ENCODE measurements around the gene ANKRD37. TPM values are rescaled to one million over a fixed set of nuclear protein-coding genes. Genes with fewer than 3 reads are reported as not detected.

ANKRD37 gene
- total RNA-seq, 4 donors from 2014 or later: 2.0 to 10.0 (median 7.1) TPM

GRCh38 chr4:185374027-185374426 is 22.6 kb upstream of the ANKRD37 start:
- H3K9me3 ChIP-seq: no peaks in the 10 kb centered on the region
- no peaks in the 10 kb centered on the region for H3K4me1 ChIP-seq
- intact Hi-C loops (cut with DNase I; ENCODE audit: low total_unique reads): no loop called here
- H3K27ac ChIP-seq: no peak overlapping the region
- DNase-seq: no peak
- in situ Hi-C loops (cut with MboI; ENCODE audit: low pct_ligation_motif_present in 1 of 4, low pct_unique_long_range_greater_than_20kb in 1 of 4, low sequenced_read_pairs in 3 of 4): no loop called here
- no peak overlapping the region for H3K4me3 ChIP-seq
- no peaks in the 10 kb centered on the region for H3K36me3 ChIP-seq
- H3K27me3 ChIP-seq: no peaks in the 10 kb centered on the region
- TF ChIP-seq POLR2AphosphoS5 (IDR thresholded peaks at IDR 0.05) (no peak), POLR2A (IDR thresholded peaks at IDR 0.05) (no peak), EP300 (IDR thresholded peaks at IDR 0.05; ENCODE audit: low read depth) (no peak)
- TF ChIP-seq, protein P1, sequence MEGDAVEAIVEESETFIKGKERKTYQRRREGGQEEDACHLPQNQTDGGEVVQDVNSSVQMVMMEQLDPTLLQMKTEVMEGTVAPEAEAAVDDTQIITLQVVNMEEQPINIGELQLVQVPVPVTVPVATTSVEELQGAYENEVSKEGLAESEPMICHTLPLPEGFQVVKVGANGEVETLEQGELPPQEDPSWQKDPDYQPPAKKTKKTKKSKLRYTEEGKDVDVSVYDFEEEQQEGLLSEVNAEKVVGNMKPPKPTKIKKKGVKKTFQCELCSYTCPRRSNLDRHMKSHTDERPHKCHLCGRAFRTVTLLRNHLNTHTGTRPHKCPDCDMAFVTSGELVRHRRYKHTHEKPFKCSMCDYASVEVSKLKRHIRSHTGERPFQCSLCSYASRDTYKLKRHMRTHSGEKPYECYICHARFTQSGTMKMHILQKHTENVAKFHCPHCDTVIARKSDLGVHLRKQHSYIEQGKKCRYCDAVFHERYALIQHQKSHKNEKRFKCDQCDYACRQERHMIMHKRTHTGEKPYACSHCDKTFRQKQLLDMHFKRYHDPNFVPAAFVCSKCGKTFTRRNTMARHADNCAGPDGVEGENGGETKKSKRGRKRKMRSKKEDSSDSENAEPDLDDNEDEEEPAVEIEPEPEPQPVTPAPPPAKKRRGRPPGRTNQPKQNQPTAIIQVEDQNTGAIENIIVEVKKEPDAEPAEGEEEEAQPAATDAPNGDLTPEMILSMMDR (IDR thresholded peaks at IDR 0.05): no peak
- 81 to 92% methylated on average over 7 of the region's 7 CpGs for WGBS, 2 donors (ENCODE audit: low coverage in 1 of 2)

- no peaks in the 10 kb centered on the region for H3K4me1 ChIP-seq
- no peaks in the 10 kb centered on the region for H3K36me3 ChIP-seq
- no peak overlapping the region for H3K4me3 ChIP-seq
- no peak for DNase-seq
- no peak overlapping the region for H3K27ac ChIP-seq
- TF ChIP-seq POLR2AphosphoS5 (IDR thresholded peaks at IDR 0.05): no peak
- no peak for TF ChIP-seq POLR2A (IDR thresholded peaks at IDR 0.05)
- TF ChIP-seq EP300 (IDR thresholded peaks at IDR 0.05; ENCODE audit: low read depth): no peak
- TF ChIP-seq, protein P1 (IDR thresholded peaks at IDR 0.05): no peak
- no peaks in the 10 kb centered on the region for H3K9me3 ChIP-seq
- H3K27me3 ChIP-seq: no peaks in the 10 kb centered on the region
- intact Hi-C loops (cut with DNase I; ENCODE audit: low total_unique reads) (no loop called here), in situ Hi-C loops (cut with MboI; ENCODE audit: low pct_ligation_motif_present in 1 of 4, low pct_unique_long_range_greater_than_20kb in 1 of 4, low sequenced_read_pairs in 3 of 4) (no loop called here)
- WGBS, 2 donors (ENCODE audit: low coverage in 1 of 2): 77 to 92% methylated on average over 6 of the region's 6 CpGs
Observed at GRCh38 chr4:185374573-185374972, 22.1 kb upstream of the ANKRD37 start.

- no peak overlapping the region for H3K4me3 ChIP-seq
- intact Hi-C loops (cut with DNase I; ENCODE audit: low total_unique reads) (no loop called here), in situ Hi-C loops (cut with MboI; ENCODE audit: low pct_ligation_motif_present in 1 of 4, low pct_unique_long_range_greater_than_20kb in 1 of 4, low sequenced_read_pairs in 3 of 4) (no loop called here)
- no peak for DNase-seq
- H3K27ac ChIP-seq: no peak overlapping the region
- TF ChIP-seq, protein P1 (IDR thresholded peaks at IDR 0.05): no peak
- TF ChIP-seq EP300 (IDR thresholded peaks at IDR 0.05; ENCODE audit: low read depth): no peak
- no peak for TF ChIP-seq POLR2AphosphoS5 (IDR thresholded peaks at IDR 0.05)
- TF ChIP-seq POLR2A (IDR thresholded peaks at IDR 0.05): no peak
- H3K4me1 ChIP-seq: peaks cover 0 to under 1% (median 0%) of the 10 kb centered on the region in 4 donors
- 80 to 92% methylated on average over 6 of the region's 6 CpGs for WGBS, 2 donors (ENCODE audit: low coverage in 1 of 2)
- H3K9me3 ChIP-seq: no peaks in the 10 kb centered on the region
- no peaks in the 10 kb centered on the region for H3K36me3 ChIP-seq
- no peaks in the 10 kb centered on the region for H3K27me3 ChIP-seq
Observed at GRCh38 chr4:185378264-185378663, 18.4 kb upstream of the ANKRD37 start.

- TF ChIP-seq POLR2AphosphoS5 (IDR thresholded peaks at IDR 0.05) (no peak), POLR2A (IDR thresholded peaks at IDR 0.05) (no peak), EP300 (IDR thresholded peaks at IDR 0.05; ENCODE audit: low read depth) (no peak)
- TF ChIP-seq, protein P1 (IDR thresholded peaks at IDR 0.05): no peak
- no peaks in the 10 kb centered on the region for H3K9me3 ChIP-seq
- no peaks in the 10 kb centered on the region for H3K36me3 ChIP-seq
- H3K27me3 ChIP-seq: no peaks in the 10 kb centered on the region
- H3K27ac ChIP-seq: no peak overlapping the region
- in situ Hi-C loops (cut with MboI; ENCODE audit: low pct_ligation_motif_present in 1 of 4, low pct_unique_long_range_greater_than_20kb in 1 of 4, low sequenced_read_pairs in 3 of 4): no loop called here
- WGBS, 2 donors (ENCODE audit: low coverage in 1 of 2): 87 to 93% methylated on average over 11 to 13 of the region's 13 CpGs
- no peak for DNase-seq
- intact Hi-C loops (cut with DNase I; ENCODE audit: low total_unique reads): no loop called here
- no peak overlapping the region for H3K4me3 ChIP-seq
- peaks cover 0 to 10% (median under 1%) of the 10 kb centered on the region in 4 donors for H3K4me1 ChIP-seq
Observed at GRCh38 chr4:185379326-185380295, 17.0 kb upstream of the ANKRD37 start.

All from transverse colon (tissue), 4 donors.